ENCODE results near the gene LECT2.

DNA sequence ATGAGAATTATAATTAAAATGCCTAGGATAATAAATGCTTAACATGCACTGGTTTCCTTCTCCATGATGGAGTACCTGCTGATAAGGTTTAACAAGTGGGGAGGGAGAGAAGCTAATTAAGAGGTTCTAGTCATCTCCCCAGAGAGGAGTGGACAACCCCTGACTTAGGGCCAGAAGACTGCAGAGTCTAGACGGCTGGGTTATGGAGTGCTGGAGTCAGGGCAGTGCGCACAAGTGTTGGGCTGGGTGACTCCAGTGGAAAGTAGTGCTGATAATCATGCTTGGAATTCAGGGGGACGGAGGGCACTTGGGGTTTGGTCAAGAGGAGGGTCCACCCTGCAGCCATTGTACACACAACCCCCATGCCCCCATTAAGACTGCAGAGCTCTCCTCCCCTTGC lies 41.2 kb upstream of the LECT2 start:
- TF ChIP-seq ZNF384 (IDR thresholded peaks at IDR 0.05) (no peak), LEF1 (IDR thresholded peaks at IDR 0.05; ENCODE audit: borderline replicate concordance) (no peak), HDGF (IDR thresholded peaks at IDR 0.05; ENCODE audit: borderline replicate concordance) (no peak), SP1 (IDR thresholded peaks at IDR 0.05) (no peak)
- TF ChIP-seq, protein P1, sequence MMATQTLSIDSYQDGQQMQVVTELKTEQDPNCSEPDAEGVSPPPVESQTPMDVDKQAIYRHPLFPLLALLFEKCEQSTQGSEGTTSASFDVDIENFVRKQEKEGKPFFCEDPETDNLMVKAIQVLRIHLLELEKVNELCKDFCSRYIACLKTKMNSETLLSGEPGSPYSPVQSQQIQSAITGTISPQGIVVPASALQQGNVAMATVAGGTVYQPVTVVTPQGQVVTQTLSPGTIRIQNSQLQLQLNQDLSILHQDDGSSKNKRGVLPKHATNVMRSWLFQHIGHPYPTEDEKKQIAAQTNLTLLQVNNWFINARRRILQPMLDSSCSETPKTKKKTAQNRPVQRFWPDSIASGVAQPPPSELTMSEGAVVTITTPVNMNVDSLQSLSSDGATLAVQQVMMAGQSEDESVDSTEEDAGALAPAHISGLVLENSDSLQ (IDR thresholded peaks at IDR 0.05) = no peak
